Hindlimb muscle (tissue), 1 donor: ENCODE results near the gene ZNF513. TPM values are rescaled to one million over a fixed set of nuclear protein-coding genes. Genes with fewer than 3 reads are reported as not detected.

ENCODE experiments used
- DNase-seq: peaks from one replicate; pipeline ENCODE4 v3.0.0-alpha.2; 2013
- polyA plus RNA-seq: library from polyadenylated mRNA; unstranded; fragments of 120-200 nt; gene quantifications from one replicate; pipeline ENCODE4 v1.2.1, GENCODE V29; 2013; ENCODE audit not compliant: insufficient read length

Gene ZNF513
- polyA plus RNA-seq, 1 donor = 15.4 TPM

DNA sequence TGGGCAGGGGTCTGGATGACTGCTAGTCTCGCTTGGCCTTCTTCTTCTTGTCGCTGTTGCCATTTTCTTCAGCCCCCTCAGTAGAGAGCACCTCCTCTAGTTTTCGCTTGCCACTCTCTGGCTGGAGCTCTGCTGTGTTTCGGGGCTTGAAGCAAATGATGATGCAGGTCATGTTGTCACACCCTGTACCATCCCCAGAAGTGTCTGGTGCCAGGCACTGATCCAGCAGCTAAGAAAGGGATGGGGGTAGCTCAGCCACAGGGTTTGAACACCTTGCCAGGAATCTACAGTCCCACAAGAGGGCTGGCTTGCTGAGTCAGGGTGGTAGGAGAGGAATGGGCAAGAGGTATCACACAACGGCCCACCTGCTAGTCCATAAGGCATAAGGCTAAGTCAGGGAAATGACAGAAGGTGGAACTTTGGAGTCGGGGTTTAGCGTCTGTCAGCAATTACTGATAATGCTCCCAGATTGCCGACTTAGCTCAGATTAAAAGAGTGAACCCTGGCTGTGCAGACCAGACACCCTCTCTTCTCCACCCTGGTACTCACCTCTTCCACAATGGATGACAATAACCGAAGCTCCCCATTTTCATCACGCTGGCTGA lies 1.1 kb upstream of the ZNF513 start:
- no peak for DNase-seq

DNA sequence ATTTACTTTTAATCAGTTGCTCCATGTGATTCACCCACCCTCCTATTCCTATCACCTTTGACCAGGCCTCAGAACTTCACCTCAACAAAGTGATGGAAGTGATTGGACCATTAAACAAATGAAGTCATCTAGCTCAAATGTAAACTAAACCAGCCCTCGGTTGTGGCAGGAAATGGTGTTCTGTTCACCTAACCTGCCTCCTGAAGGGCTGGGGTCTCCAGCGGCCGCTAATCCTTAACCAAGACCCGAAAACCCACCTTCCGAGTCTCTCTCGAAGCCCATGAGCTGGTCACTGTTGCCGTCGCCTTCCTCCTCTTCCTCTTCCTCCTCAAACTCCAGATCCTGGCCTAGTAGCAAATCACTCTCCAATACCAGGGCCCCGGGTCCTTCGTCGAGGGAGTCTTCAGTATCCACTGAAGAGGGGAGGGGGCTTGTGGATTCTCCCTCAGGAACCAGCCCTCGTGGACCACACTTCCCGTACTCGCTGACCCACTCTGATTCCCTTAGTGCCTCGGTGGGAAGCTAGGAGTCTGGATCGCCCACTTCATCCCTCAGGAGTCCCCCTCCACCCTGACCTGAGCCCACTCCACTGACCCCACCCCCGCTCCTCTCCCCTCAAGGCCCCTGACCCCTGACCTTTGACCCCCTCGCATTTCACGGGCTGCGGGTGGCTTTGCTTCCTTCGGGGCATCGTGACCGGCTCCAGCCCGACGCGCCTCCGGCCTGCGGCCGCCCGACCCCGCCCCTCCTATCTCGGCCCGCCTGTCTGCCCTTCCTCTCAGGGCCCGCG lies 503 bp downstream of the ZNF513 start:
- DNase-seq = no peak

DNA sequence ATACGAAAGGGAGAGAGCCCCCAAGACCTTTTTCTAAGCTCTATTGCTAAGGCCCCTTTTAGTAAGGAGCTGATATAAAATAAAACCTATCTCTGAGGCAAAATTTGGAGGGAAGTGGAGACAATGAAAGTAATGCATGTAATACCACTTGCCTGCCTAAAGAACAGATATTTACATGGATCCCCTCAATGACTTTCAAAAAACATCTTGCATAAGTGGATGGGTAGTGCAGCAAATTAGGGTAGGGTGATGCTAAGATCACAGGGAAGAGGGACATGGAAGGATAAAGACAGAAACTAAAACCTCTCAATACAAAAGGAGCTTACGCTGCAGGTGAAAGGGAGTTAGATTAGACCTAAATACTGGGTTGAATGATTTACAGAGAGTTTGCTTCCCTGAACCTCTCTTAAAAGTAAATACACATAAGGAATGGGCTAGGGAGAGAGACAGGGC lies 1.1 kb downstream of the ZNF513 start:
- DNase-seq = no peak

DNA sequence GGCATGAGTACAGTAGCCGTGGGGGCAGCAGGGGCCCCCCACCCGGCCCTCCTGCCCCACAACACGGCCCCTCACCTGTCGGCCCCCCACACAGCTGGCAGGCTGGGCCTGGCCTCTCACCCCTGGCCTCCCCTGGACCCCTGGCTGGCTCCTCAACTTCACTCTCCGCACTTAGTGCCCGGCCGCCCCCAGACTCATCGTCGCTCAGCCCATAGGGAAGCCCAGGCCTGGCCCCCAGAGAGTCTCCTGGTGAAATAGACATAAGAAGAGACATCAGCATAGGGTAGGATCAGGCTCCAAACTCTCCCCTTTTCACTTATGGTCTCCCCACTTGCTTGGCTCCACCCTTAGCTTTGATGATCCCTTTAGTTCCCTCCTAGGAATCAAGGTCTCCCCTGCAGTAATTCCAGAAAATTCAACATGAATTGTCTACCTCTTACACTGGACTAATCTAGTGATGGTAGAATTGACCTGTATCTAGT lies 1.7 kb downstream of the ZNF513 start:
- DNase-seq = no peak

DNA sequence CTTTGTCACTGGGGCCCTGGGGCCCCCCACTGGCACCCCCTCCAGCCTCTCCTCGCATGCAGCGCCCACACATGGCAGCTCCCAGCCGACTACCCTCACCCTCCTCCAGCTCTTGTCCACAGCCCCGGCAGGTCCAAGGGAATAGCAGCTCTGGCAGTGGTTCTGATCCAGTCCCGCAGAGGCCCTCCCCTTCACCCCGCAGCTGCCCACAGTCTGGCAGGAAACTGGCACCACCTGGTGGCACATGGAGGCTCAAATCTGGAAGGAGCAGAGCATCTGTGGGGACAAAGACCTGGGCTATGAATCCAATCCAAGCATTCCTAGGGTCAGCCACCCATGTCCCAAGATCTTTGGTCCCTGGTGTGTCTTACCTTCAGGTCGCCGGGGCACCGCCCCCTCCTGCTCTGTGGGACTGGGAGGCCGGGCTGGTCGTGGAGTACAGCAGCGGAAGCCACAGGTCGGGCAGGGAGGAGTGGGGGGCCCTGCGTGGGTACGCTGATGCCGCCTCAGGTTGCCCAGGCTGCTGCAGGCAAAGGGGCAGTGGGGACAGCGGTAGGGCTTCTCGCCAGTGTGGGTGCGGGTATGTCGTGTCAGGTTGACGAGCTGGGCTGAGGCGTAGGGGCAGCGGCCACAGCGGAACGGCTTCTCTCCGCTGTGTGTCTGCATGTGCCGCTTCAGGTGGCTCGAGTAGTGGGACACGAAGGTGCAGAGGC lies 2.3 kb downstream of the ZNF513 start:
- no peak for DNase-seq

DNA sequence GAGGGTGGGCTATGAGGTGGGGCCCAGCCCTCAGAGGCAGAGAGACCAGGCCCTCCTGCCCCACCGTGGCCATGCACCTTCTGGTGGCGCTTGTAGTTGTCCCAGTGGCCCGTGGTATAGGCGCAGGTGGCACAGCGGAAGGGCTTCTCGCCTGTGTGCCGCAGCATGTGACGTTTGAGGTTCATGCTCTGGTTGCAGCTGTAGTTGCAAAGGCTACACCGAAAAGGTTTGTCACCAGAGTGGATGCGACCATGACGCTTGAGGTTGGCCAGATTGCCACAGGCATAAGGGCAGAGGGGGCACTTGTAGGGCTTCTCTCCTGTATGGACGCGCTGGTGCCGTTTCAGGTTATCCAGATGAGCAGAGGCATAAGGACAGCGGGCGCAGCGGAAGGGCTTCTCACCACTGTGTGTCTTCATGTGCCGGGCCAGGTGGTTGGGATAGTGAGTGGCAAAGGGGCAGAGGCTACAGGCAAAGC lies 2.9 kb downstream of the ZNF513 start:
- DNase-seq = no peak

DNA sequence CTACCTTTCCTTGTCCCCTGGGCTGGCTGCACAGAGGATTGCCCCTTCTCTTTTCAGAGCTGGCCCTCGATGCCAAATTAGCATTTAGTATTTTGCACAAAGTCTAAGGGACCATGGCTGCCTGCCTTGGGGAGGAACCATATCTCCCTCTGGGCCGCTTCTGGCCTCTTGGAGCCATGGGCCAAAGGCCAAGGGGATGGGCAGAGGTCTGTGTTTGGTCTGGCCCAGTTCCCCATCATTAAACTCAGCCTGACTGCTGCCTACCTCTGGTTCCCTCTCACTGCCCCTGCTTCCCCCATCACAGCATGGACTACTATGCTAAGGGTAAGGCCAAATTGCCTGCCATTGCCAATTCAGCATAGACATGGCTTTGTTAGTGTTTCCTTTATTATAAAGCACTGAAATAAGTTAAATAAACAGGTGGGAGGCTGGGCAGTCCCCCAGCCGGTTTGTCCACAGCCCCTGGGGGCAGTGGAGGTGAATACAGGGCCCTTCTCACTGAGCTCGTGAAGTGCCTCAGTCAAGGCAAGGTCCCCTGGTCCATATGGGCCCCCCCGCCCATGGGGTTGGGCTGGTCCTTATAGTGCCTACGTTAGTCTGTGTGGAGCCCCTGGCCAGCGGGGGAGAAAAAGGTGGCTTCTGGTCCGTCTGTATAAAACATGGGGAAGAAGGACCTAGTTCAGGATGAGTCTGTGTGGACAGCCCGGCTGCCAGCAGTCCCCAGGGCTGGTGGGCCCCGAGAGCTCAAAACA lies 3.5 kb downstream of the ZNF513 start:
- DNase-seq = no peak

DNA sequence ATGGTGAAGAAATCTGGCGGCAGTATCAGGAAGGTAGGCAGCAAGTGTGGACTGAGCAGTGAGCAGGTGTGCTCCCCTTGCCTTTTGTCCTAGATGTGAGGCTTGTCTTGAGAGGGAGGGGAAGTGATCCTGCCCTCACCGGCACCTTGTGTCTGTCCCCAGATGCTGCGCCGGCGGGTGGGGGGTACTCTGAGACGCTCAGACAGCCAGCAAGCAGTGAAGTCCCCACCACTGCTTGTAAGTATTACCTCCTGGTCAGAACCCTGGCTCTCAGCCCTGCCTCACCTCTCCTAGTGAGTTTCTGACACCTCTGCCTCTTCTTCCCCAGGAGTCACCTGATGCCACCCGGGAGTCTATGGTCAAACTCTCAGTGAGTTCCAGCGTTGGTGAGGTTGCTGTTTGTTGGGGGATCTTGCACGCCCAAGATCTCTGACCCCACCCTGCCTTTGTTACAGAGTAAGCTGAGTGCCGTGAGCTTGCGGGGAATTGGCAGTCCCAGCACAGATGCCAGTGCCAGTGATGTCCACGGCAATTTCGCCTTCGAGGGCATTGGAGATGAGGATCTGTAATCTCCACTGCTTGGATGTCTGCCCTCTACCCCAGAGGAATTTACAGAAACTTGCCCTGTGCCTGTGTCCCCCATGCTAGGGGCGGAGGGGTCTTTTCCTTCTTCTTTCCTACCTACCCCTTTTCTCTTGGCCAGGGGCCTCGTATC lies 4.2 kb downstream of the ZNF513 start:
- DNase-seq = no peak

DNA sequence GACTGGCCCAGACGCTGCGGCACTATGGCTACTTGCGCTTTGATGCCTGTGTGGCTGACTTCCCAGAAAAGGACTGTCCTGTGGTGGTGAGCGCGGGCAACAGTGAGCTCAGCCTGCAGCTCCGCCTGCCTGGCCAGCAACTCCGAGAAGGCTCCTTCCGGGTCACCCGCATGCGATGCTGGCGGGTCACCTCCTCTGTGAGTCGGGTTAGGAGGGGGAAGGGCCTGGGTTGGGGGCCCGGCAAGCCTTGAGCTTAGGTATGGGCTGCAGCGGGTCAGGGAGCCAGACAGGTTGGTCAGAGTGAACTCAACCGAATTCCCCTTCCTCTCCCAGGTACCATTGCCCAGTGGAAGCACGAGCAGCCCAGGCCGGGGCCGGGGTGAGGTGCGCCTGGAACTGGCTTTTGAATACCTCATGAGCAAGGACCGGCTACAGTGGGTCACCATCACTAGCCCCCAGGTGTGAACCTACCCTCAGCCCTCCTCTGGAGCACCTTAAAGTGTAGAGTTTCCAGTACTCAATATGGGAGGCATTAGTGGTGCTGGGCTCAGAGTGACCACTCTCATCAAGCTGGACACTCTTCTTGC lies 4.9 kb downstream of the ZNF513 start:
- no peak for DNase-seq

DNA sequence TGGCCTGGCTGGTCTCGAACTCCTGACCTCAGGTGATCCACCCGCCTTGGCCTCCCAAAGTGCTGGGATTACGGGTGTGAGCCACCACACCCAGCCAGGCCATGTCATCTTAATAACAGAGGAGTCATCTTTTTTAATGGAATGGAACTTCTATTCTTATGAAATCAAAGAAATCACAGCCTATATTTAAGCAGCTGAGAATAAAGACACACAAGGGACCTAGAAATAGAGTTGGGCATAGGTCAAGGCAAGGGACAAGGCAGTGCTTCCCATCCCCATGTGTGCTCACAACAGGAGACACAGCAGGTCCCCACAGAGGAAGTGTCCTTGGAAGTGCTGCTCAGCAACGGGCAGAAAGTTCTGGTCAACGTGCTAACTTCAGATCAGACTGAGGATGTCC lies 7.0 kb downstream of the ZNF513 start:
- DNase-seq = no peak

DNA sequence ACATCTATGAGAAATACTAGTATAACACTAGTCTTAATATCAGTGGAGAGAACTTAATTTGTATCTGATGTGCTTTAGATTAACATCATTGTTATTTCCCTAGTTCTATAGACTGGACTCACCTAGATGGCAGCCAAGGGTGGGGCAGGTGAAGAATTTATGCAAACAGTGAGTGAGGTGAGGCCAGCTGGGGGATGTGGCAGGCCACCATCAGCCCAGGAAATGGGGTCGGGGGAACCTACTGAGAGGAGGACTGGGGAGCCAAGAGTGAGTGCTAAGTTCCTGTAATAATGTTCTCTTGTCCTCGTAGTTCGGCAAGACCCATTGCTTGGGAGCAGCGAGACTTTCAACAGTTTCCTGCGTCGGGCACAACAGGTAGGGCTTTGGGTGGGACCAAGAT lies 7.6 kb downstream of the ZNF513 start:
- no peak for DNase-seq

DNA sequence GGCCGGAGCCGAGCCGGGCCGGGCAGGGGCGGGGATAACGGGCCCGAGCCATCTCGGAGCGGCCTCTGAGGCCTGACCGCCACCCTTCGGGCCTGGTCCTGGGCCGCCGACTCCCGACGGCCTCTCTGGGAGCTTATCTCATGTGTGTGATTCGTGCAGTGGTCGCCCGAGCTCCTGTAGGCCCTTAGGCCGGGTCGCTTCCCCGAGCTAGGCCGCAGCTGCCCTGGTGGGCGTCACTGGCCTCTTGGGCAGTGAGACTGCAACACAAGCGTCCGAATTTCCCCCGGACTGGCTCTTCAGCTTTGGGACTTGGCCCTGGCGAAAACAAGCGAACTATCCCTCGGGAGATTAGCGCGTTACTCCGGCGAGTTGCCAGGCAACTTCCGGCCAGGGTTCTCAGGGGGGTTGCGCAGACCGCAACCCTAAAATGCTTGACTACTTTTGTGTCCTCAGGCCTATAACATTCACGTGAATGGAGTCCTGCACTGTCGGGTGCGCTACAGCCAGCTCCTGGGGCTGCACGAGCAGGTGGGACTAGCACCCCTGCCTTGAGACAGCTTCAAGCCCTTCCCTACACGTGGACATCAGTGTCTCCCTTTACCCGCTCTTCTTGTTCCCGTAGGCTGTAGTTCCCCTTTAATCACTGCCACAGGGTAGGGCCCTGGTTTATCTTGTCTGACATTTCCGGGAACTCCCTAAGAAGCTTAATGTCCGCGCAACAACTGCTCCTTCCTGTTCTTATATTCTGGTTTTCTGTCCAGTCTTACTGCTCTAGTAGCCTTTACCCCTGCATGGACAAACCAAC lies 9.5 kb downstream of the ZNF513 start:
- no peak for DNase-seq

DNA sequence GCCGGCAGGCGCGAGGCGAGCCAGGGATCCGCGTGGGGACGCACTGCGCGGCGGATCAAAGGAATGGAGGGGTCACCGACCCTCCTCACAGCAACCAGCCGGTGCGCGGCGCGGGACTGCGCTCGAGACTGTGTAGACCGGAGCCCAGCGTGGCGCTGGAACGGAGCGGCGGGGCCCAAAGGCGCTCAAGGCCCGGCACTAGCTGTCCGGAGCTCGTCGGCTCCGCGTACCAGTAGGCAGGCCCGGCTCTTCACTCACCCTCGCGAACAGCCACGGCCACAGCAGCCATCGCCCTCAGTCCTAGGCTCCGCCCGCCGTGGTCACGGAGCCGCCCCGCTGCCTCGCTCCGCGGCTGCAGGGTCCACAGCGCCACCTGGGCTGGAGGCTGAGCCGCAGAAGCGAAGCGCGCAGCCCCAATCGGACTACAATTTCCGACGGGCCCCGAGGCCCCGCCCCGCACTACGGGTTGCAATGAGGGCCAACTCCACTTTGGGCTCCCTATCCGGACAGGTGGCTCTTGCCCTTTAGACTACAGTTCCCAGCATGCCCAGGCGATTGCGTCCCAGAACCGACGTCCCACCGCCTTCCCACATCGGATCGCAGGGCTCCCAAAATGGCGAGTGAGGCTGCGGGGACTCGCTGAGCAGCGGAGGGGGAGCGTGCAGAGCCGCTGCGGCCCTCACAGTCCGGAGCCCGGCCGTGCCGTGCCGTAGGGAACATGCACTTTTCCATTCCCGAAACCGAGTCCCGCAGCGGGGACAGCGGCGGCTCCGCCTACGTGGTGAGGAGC lies 10.3 kb downstream of the ZNF513 start, which contains the start of the genes EIF2B4 and SNX17:
TSS of gene EIF2B4 (minus strand) at position 313 of the 790 bp plus-strand sequence. CDS start at position 289, 24 bp downstream.
TSS of gene SNX17 (plus strand) at position 591 of the 790 bp plus-strand sequence. CDS start at position 719, 128 bp downstream.
- peak; percentile 99 for DNase-seq

DNA sequence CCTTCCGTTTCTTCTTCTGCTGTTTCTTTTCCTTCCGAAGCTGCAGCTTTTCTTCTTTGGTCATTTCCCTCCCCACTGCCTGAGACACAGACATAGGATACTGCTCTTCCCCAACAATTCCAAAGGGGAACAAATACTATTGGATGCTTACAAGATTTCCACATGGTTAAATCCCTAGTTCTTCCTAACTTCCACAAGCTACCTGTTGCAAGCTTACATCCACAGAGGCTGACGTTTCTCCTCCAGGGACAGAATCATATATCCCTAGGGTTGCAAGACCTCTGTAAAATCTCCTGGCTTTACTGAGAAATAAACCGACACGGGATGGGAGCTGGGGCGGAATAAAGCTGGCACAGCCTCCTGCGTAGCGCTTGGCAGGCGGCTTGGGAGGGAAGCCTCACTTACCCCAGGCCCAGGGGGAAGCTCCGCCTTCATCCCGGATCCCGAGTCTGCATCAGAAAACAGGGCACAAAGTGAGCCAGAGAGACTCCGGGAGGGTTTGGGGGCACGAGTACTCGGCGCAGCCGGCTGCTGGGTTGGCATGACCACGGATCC lies 11.0 kb downstream of the ZNF513 start:
- DNase-seq = no peak

DNA sequence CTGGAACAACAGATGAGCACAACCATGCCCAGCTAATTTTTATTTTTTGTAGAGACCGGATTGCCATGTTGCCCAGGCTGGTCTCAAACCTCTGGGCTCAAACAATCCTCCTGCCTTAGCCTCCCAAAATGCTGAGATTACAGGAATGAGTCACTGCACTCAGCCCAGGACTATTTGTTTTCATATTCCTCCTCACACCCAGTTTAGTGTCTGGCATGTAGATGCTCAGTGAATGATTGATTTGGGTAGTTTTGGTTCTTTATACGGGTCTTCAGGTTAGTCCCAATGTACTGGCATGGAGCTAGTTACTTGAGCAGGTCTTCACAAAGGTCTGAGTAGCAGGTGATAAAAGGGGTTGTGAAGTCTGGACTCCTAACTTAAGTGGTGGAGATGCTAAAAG lies 16.6 kb downstream of the ZNF513 start:
- no peak for DNase-seq

DNA sequence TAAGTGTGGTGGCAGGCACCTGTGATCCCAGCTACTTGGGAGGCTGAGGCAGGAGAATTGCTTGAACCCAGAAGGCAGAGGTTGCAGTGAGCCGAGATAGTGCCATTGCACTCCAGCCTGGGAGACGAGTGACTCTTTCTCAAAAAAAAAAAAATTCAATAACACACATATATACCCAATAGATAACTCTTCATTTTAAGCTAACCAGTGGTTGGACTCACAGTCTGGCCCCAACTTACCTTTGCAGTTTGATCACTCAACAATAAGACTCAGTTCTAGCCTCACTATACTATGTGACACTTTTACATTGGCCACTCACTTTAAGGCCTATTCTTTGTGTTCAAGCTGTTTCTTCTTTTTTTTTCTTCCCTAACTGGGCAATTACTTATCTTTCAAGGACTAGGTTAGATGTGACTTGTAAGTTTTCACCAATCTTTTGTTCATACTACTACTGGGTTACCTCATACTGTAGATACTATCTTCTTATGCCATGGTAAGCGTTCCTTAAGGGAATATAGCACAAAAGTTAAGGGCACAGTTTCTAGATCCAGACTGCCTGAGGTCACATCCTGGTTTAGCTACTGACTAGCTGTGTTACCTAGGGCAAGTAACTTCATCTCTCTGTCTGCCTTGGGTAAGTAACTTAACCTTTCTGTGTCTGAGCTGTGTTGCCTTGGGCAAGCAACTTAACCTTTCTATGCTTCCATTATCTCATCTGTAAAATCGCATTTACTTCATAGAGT lies 17.7 kb downstream of the ZNF513 start:
- no peak for DNase-seq

DNA sequence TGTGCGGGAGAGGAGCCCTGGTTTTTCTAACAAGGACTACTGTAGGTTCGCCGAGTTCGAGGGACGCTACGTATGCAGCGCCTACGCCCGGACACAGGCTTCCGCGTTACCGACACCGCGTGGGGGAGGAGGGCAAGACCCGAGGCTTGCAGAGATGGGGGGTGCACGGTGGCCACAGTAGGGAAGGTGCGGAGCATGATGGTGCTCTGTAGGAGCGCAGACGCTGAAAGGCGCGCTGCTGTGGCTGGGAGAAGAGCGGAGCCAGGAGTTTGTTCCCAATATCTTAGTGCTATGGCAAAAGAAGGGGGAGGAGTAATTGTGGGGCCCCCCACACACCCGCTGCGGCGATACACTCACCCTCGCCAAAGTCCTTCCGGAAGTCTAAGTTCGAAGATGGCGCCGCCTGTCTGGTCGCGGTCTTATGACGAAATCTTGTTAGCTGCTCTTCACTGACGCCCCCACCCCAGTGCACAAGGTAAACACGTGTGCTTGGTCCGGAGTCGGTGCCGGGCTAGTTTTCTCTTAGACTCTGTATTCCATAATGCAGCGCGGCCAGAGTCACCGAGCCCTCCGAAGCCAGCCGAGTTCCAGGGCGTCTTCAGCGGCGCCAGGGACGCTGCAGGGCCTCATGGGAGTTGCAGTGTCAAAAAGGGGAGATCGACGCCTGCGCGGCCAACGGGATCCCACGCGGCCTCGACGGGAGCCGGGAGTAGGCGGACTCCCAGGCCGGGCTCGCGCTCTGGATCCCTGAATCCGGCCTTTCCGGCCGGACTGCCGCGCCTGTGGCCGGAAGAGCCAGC lies 24.0 kb downstream of the ZNF513 start, which contains the start of gene GTF3C2:
TSS of gene GTF3C2 (minus strand) at position 383 of the 800 bp plus-strand sequence. CDS start 13,210 bp downstream, outside the sequence.
- peak; percentile 96 for DNase-seq
